ENCODE results near the gene CHST15.

Gene CHST15

GRCh38 chr10:124012583-124012982 is 80.8 kb downstream of the CHST15 start:
- H3K27ac ChIP-seq (ENCODE audit: low read depth, low read length), result no peak overlapping the region
- no peak overlapping the region for H3K9ac ChIP-seq (ENCODE audit: low read length)
- peaks cover 11% of the 10 kb centered on the region for H3K9me3 ChIP-seq (ENCODE audit: control insufficient read depth, insufficient read depth, low read depth, low read length)
- peaks cover 25% of the 10 kb centered on the region for H3K4me1 ChIP-seq (ENCODE audit: control insufficient read depth, insufficient read depth, low read length)
- H3K36me3 ChIP-seq (ENCODE audit: control insufficient read depth, insufficient read depth, low read length), result peaks cover 26% of the 10 kb centered on the region
- no peak overlapping the region for H3K4me3 ChIP-seq (ENCODE audit: low read depth, low read length)
- no peaks in the 10 kb centered on the region for H3K27me3 ChIP-seq (ENCODE audit: control insufficient read depth, insufficient read depth, low read length)

- no peak overlapping the region for H3K27ac ChIP-seq (ENCODE audit: low read depth, low read length)
- peaks cover 20% of the 10 kb centered on the region for H3K4me1 ChIP-seq (ENCODE audit: control insufficient read depth, insufficient read depth, low read length)
- no peak overlapping the region for H3K4me3 ChIP-seq (ENCODE audit: low read depth, low read length)
- H3K9ac ChIP-seq (ENCODE audit: low read length), result no peak overlapping the region
- peaks cover 26% of the 10 kb centered on the region for H3K36me3 ChIP-seq (ENCODE audit: control insufficient read depth, insufficient read depth, low read length)
- H3K27me3 ChIP-seq (ENCODE audit: control insufficient read depth, insufficient read depth, low read length), result no peaks in the 10 kb centered on the region
- H3K9me3 ChIP-seq (ENCODE audit: control insufficient read depth, insufficient read depth, low read depth, low read length), result peaks cover 11% of the 10 kb centered on the region
These were observed 81.3 kb downstream of the CHST15 start for GRCh38 chr10:124012066-124012465.

- peaks cover 11% of the 10 kb centered on the region for H3K9me3 ChIP-seq (ENCODE audit: control insufficient read depth, insufficient read depth, low read depth, low read length)
- peaks cover 14% of the 10 kb centered on the region for H3K4me1 ChIP-seq (ENCODE audit: control insufficient read depth, insufficient read depth, low read length)
- no peak overlapping the region for H3K9ac ChIP-seq (ENCODE audit: low read length)
- H3K27ac ChIP-seq (ENCODE audit: low read depth, low read length), result no peak overlapping the region
- no peak overlapping the region for H3K4me3 ChIP-seq (ENCODE audit: low read depth, low read length)
- H3K27me3 ChIP-seq (ENCODE audit: control insufficient read depth, insufficient read depth, low read length), result no peaks in the 10 kb centered on the region
- H3K36me3 ChIP-seq (ENCODE audit: control insufficient read depth, insufficient read depth, low read length), result peaks cover 26% of the 10 kb centered on the region
These were observed 81.9 kb downstream of the CHST15 start for GRCh38 chr10:124011464-124011863.

- H3K36me3 ChIP-seq (ENCODE audit: control insufficient read depth, insufficient read depth, low read length), result peaks cover 26% of the 10 kb centered on the region
- H3K4me1 ChIP-seq (ENCODE audit: control insufficient read depth, insufficient read depth, low read length), result peaks cover 15% of the 10 kb centered on the region
- peaks cover 11% of the 10 kb centered on the region for H3K9me3 ChIP-seq (ENCODE audit: control insufficient read depth, insufficient read depth, low read depth, low read length)
- no peak overlapping the region for H3K9ac ChIP-seq (ENCODE audit: low read length)
- no peak overlapping the region for H3K4me3 ChIP-seq (ENCODE audit: low read depth, low read length)
- no peak overlapping the region for H3K27ac ChIP-seq (ENCODE audit: low read depth, low read length)
- no peaks in the 10 kb centered on the region for H3K27me3 ChIP-seq (ENCODE audit: control insufficient read depth, insufficient read depth, low read length)
These were observed 82.8 kb downstream of the CHST15 start for GRCh38 chr10:124010563-124011131.

- Histone ChIP-seq H3K27ac (ENCODE audit: low read depth, low read length) (no peak overlapping the region), H3K36me3 (ENCODE audit: control insufficient read depth, insufficient read depth, low read length) (peaks cover 26% of the 10 kb centered on the region), H3K4me3 (ENCODE audit: low read depth, low read length) (no peak overlapping the region), H3K9ac (ENCODE audit: low read length) (no peak overlapping the region), H3K9me3 (ENCODE audit: control insufficient read depth, insufficient read depth, low read depth, low read length) (peaks cover 11% of the 10 kb centered on the region), H3K27me3 (ENCODE audit: control insufficient read depth, insufficient read depth, low read length) (no peaks in the 10 kb centered on the region), H3K4me1 (ENCODE audit: control insufficient read depth, insufficient read depth, low read length) (peaks cover 13% of the 10 kb centered on the region)
These were observed 83.4 kb downstream of the CHST15 start for GRCh38 chr10:124010024-124010423.

- H3K27ac ChIP-seq (ENCODE audit: low read depth, low read length), result no peak overlapping the region
- H3K9ac ChIP-seq (ENCODE audit: low read length), result no peak overlapping the region
- H3K36me3 ChIP-seq (ENCODE audit: control insufficient read depth, insufficient read depth, low read length), result peaks cover 26% of the 10 kb centered on the region
- H3K4me3 ChIP-seq (ENCODE audit: low read depth, low read length), result no peak overlapping the region
- H3K27me3 ChIP-seq (ENCODE audit: control insufficient read depth, insufficient read depth, low read length), result no peaks in the 10 kb centered on the region
- peaks cover 13% of the 10 kb centered on the region for H3K4me1 ChIP-seq (ENCODE audit: control insufficient read depth, insufficient read depth, low read length)
- H3K9me3 ChIP-seq (ENCODE audit: control insufficient read depth, insufficient read depth, low read depth, low read length), result peaks cover 11% of the 10 kb centered on the region
These were observed 84.0 kb downstream of the CHST15 start for GRCh38 chr10:124009231-124010015.

- Histone ChIP-seq H3K27me3 (ENCODE audit: control insufficient read depth, insufficient read depth, low read length) (no peaks in the 10 kb centered on the region), H3K27ac (ENCODE audit: low read depth, low read length) (no peak overlapping the region), H3K4me1 (ENCODE audit: control insufficient read depth, insufficient read depth, low read length) (peaks cover 13% of the 10 kb centered on the region), H3K36me3 (ENCODE audit: control insufficient read depth, insufficient read depth, low read length) (peaks cover 22% of the 10 kb centered on the region), H3K9ac (ENCODE audit: low read length) (no peak overlapping the region), H3K4me3 (ENCODE audit: low read depth, low read length) (no peak overlapping the region), H3K9me3 (ENCODE audit: control insufficient read depth, insufficient read depth, low read depth, low read length) (peaks cover 7% of the 10 kb centered on the region)
These were observed 84.7 kb downstream of the CHST15 start for GRCh38 chr10:124008681-124009080.

GRCh38 chr10:124008187-124008586 is 85.2 kb downstream of the CHST15 start:
- Histone ChIP-seq H3K27me3 (ENCODE audit: control insufficient read depth, insufficient read depth, low read length) (no peaks in the 10 kb centered on the region), H3K4me3 (ENCODE audit: low read depth, low read length) (no peak overlapping the region), H3K9ac (ENCODE audit: low read length) (no peak overlapping the region), H3K36me3 (ENCODE audit: control insufficient read depth, insufficient read depth, low read length) (peaks cover 22% of the 10 kb centered on the region), H3K4me1 (ENCODE audit: control insufficient read depth, insufficient read depth, low read length) (peaks cover 13% of the 10 kb centered on the region), H3K27ac (ENCODE audit: low read depth, low read length) (no peak overlapping the region), H3K9me3 (ENCODE audit: control insufficient read depth, insufficient read depth, low read depth, low read length) (peaks cover 4% of the 10 kb centered on the region; the same call in 1 of the 2 replicates)

GRCh38 chr10:124007773-124008145 is 85.6 kb downstream of the CHST15 start:
- Histone ChIP-seq H3K4me3 (ENCODE audit: low read depth, low read length) (no peak overlapping the region), H3K4me1 (ENCODE audit: control insufficient read depth, insufficient read depth, low read length) (peaks cover 13% of the 10 kb centered on the region), H3K27ac (ENCODE audit: low read depth, low read length) (no peak overlapping the region), H3K9ac (ENCODE audit: low read length) (no peak overlapping the region), H3K9me3 (ENCODE audit: control insufficient read depth, insufficient read depth, low read depth, low read length) (no peaks in the 10 kb centered on the region), H3K27me3 (ENCODE audit: control insufficient read depth, insufficient read depth, low read length) (no peaks in the 10 kb centered on the region), H3K36me3 (ENCODE audit: control insufficient read depth, insufficient read depth, low read length) (peaks cover 22% of the 10 kb centered on the region)

GRCh38 chr10:124007102-124007772 is 86.2 kb downstream of the CHST15 start:
- Histone ChIP-seq H3K9me3 (ENCODE audit: control insufficient read depth, insufficient read depth, low read depth, low read length) (no peaks in the 10 kb centered on the region), H3K4me3 (ENCODE audit: low read depth, low read length) (no peak overlapping the region), H3K27me3 (ENCODE audit: control insufficient read depth, insufficient read depth, low read length) (no peaks in the 10 kb centered on the region), H3K36me3 (ENCODE audit: control insufficient read depth, insufficient read depth, low read length) (peaks cover 22% of the 10 kb centered on the region), H3K4me1 (ENCODE audit: control insufficient read depth, insufficient read depth, low read length) (peaks cover 13% of the 10 kb centered on the region), H3K27ac (ENCODE audit: low read depth, low read length) (no peak overlapping the region), H3K9ac (ENCODE audit: low read length) (no peak overlapping the region)

GRCh38 chr10:124006526-124006925 is 86.9 kb downstream of the CHST15 start:
- Histone ChIP-seq H3K9ac (ENCODE audit: low read length) (no peak overlapping the region), H3K9me3 (ENCODE audit: control insufficient read depth, insufficient read depth, low read depth, low read length) (no peaks in the 10 kb centered on the region), H3K4me3 (ENCODE audit: low read depth, low read length) (no peak overlapping the region), H3K27ac (ENCODE audit: low read depth, low read length) (no peak overlapping the region), H3K27me3 (ENCODE audit: control insufficient read depth, insufficient read depth, low read length) (no peaks in the 10 kb centered on the region), H3K4me1 (ENCODE audit: control insufficient read depth, insufficient read depth, low read length) (peaks cover 13% of the 10 kb centered on the region), H3K36me3 (ENCODE audit: control insufficient read depth, insufficient read depth, low read length) (peaks cover 20% of the 10 kb centered on the region)

Data from HUES6 (cell line).